Mucosa of gallbladder (tissue), 1 donor: ENCODE results near the gene WDFY1. TPM values are rescaled to one million over a fixed set of nuclear protein-coding genes. Genes with fewer than 3 reads are reported as not detected.
"Not testable (repeated sequence)": the region's sequence is repeated elsewhere in the genome, so short reads cannot be mapped to it uniquely, and the experiment has no call there.

Experiments used
- DNase-seq: peaks from one replicate; pipeline ENCODE4 v3.0.0-alpha.2; 2020; ENCODE audit warnings: low spot score
- total RNA-seq: library from RNA; stranded (reverse); gene quantifications from one replicate; pipeline ENCODE4 v1.2.1, GENCODE V29; 2021
- donor health status: DM: no; HTN: no; CAD: no.

Gene WDFY1
- total RNA-seq, 1 donor from 2014 or later: 51.9 TPM

DNA sequence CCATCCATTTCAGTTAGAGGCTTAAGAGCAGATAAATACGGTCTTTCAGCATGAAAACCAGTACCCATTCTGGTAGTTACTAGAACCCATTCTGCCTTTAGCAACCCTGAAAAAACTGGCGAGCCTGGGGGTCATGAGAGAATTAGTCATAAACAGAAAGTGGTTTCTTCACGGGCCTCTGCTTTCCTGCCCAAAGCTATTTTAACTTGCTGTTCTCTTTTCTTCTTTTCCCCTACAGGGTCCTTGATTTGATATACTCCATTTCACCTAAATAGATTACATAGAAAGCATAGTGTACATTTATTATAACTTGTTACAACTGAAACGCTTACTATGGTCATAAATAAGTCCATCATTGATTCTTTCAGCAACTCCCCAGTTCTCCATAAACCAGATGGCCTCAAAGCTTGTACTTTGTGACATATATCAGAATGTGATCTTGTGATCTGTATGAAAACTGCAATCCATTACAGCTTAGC is 48.3 kb downstream of the WDFY1 start:
- DNase-seq: no peak

DNA sequence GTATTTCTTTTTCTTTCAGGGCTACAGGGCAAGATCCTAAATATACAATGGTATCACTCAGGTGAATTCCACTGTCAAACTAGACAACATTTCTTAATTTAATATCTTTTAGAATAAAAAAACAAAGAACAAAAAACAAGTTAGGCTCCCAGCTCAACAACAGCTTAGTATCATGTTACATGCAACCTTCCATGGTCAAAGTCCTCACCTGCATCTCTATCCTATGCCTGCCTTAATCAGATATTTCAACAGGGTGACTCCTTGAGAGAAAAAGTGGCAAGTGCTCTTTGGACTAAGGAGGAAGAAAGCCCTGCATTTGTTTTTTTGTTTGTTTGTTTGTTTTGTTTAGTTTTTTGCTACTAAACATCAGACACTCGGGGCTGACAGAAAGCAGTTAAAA is 50.2 kb downstream of the WDFY1 start:
- no peak for DNase-seq

DNA sequence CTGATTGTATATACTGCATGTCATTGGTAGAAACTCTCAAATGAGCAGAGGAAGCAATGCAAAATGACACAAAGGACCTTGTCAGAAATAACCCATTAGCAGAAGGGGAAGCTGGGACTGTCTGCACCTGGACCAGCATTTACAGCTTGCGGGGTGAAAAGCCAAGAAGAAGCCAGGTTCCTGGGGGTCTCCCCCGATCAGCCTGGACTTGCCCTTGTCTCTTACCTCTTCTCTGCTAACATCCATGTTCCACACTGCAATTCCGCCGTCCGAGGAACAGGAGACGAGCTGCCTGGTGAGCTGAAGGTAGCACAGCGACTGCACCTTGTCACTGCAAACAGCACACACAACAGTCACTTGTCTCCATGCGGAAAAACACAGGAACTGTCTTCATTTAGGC is 51.1 kb downstream of the WDFY1 start:
- no peak for DNase-seq

DNA sequence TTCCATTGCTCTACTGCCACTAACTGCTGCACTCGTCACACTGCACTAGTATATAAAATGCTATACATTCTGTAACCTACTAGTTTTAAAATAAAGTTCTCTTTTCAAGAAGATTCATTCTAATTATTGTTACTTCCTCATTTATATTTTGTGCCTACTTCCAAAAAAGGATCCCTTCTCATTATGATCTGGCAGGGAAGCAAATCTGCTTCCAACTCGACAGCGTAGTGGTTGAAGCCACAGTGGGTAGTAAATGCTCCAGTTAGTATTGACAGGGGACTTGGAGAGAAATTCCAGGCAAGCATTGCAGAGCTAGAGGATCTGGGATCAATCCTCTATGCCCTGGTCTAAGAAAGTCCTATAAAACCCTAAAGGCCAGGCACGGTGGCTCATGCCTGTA is 54.4 kb downstream of the WDFY1 start:
- no peak for DNase-seq

DNA sequence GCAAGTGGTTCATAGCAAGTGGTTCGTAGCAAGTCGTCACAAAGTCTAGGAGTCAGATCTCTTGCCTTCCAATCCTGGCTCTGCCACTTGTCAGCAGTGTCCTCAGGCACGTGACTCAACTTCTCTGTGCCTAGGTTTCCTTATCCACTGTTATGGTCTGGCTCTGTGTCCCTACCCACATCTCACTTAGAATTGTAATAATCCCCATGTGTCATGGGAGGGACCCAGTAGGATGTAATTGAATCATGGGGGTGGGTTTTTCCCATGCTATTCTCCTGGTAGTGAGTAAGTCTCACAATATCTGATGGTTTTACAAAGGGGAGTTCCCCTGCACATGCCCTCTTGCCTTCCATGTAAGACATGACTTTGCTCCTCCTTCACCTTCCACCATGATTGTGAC is 55.9 kb downstream of the WDFY1 start:
- DNase-seq: no peak

DNA sequence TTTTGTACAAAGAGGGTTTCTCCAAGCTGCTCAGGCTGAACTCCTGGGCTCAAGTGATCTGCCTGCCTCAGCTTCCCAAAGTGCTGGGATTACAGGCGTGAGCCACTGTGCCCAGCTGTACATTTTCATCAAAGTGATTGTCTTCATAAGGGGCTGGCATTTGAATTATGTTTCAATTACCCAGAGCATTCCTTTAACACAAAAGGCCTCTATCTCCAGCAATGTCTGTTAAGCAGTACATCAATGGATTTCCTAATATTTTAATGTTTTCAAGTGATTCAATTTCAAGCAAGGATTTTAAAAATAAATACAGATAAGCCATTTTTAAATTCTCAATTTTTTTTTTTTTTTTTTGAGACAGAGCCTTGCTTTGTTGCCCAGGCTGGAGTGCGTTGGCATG is 56.9 kb downstream of the WDFY1 start:
- no peak for DNase-seq

DNA sequence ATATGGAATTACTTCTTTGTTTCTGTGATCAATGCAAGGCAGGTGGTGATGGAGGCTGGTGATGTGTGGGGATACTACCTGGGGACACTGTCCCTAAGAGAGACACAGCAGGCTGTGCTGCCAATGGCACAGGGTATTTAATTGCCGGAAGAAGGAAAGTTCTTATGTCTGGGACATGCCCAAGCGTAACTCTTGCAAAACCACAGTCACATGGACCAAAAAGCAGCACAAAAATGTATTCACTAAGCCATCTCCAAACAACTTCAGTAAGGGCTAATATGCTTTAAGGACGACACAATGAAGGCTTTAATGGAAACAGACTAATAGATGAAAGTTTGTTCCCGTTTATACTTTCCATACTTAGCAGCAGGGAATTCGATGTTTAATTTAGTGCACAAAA is 58.0 kb downstream of the WDFY1 start:
- DNase-seq: no peak

DNA sequence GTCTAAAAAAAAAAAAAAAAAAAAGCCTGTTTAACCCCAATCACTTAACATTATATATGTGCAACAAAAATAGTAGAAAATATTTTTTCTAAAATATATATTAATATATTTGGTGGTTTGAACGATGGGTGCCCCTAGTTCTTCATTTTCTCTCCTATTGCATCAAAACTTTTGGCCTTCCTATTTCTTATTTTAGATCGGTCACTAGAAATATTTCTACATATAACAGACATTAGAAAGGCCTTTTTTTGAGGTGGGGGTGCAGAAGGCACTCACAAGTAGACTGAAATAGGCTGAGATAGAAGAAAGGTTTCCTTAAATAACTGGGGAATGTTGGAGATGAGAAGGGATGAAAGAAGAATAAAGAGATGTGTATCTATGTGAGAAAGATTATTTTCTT is 58.4 kb downstream of the WDFY1 start:
- DNase-seq: no peak

DNA sequence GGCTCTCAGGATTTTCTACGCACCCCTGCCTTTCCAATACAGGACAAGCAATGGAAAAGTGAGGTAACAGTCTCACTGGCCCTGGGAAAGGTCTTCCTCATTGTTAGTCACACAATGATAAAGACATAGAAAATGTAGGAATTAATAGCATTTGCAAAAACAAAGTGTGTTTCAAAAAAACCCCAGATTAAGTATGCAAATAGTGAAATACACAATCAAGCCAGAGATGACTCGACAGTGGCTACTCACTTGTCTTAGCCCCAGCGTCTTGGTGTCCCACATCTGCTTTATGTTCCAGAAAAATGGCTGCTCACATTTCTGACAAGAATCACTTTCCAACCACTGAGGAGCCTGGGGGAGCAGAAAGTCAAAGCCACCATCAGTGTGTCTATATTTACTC is 60.7 kb downstream of the WDFY1 start:
- no peak for DNase-seq

DNA sequence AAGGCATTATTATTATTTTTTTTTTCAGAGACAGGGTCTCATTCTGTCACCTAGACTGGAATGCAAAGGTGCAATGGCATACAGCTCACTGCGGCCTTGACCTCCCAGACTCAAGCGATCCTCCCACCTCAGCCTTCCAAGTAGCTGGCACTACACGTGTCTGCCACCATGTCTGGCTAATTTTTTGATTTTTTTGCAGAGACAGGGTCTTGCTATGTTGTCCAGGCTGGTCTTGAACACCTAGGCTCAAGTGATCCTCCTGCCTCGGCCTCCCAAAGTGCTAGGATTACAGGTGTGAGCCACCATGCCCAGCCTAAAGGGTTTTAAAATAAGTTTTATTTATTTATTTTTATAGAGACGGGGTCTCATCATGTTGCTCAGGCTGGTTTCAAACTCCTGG is 62.4 kb downstream of the WDFY1 start:
- no peak for DNase-seq

DNA sequence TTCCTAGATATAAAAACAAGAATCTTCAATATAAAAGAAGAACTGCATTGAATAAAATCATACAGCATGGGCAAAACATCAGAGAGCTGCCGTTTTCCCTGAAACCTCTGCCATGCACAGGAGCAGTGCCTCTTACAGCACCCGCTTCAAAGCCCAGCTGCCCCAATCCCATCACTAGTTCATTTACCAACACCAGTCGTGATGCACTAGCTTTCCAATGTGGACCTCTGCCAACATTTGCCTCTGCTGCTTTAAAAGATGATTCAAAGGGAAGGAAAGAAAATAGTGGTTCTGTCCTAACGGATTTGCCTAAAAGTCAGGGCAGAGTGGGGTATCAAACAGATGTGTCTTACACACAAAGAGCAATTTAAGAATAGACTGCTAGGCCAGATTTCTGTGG is 64.3 kb downstream of the WDFY1 start:
- no peak for DNase-seq

DNA sequence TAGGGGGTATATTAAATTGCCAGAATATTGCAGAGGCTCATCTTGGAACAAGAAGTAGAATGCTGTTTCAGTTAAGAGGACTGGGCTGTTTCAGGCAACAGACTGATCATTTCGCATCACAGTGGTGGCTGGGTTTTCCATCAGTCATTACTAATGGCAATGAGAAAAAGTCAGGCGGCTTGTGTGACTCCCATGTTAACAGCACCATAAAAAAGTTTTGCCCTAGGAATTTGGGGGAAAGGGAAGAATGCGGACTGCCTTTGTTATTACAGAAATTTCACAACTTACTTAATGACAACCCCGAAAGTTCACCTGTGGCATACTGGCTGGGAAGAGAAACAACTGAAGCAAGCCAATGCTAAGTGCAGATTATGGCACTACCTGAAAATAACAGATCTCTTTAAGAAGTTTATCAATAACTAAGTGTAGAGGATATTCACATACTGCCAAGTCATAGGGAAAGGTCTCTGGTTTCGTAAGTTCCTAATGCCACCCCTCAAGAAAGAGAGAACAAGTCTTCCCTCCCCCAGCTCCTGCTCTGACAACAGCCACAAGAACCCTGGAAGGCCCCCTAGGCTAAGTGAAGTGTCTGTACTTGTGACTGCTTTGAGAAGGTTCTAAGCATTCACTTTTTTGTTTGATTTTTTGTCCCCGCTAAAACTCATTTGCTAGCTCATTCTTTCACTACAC is 67.3 kb downstream of the WDFY1 start:
- no peak for DNase-seq

DNA sequence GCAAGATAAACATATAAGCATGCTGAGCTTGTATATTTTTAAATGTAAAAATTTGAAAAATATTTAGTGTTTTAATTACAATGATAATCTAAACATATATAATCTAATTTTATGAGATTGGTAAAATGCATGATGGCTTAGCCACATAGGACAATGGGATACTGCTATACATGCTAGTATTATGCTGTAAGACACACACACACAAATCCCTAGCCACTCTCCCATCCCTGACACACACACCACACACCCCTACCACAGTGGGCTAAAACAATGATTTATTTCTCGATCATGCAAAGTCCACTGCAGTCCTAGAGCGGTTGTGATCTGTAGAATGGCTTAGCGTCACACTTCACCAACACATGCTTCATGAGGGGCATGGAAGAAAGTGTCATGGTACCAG is 71.5 kb downstream of the WDFY1 start:
- DNase-seq: no peak

DNA sequence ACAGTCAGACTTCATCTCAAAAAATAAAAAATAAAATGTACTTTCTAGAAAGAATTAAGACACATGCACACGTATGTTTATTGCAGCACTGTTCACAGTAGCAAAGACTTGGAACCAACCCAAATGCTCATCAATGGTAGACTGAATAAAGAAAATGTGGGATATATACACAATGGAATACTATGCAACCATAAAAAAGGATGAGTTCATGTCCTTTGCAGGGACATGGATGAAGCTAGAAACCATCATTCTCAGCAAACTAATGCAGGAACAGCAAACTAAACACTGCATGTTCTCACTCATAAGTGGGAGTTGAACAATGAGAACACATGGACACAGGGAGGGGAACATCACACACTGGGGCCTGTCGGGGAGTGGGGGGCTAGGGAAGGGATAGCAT is 72.4 kb downstream of the WDFY1 start:
- not testable (repeated sequence) for DNase-seq

DNA sequence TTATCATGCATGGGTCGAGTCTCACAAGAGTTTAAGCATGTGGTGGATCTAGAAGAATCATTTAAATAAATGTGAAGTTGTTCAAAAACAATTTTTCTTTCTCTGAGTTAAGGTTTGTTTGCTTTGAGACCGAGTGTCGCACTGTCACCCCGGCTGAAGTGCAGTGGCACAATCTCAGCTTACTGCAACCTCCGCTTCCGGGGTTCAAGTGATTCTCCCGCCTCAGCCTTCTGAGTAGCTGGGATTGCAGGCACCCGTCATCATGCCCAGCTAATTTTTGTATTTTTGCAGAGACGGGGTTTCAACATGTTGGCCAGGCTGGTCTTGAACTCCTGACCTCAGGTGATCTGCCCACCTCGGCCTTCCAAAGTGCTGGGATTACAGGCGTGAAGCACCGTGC is 73.5 kb downstream of the WDFY1 start:
- DNase-seq: not testable (repeated sequence)

DNA sequence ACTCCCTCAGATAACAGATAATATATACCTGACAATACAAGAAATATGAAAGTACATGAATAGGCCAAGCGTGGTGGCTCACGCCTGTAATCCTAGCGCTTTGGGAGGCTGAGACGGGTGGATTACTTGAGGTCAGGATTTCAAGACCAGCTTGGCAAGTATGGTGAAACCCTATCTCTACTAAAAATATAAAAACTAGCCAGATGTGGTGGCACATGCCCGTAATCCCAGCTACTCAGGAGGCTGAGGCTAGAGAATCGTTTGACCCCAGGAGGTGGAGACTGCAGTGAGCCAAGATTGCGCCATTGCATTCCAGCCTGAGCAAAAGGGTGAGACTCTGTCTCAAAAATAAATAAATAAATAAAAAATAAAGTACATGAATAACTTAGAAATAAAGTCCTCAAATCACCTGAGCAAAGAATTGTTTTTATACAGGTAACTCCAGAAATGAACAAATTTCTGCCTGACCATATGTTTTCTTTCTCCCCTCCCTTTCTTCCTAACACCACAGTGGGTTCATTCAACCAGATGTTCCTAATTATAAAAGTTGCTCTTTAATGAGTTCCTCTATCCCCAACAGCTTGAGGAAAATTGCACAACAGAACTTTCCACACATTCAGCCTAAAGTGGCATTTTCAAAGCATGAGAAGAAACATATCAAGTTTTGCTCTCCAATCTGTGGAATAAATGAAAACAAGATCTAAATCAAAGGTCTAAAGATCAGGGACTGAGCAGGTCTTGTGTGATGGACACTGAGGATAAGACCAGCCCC is 74.1 kb downstream of the WDFY1 start:
- DNase-seq: no peak

DNA sequence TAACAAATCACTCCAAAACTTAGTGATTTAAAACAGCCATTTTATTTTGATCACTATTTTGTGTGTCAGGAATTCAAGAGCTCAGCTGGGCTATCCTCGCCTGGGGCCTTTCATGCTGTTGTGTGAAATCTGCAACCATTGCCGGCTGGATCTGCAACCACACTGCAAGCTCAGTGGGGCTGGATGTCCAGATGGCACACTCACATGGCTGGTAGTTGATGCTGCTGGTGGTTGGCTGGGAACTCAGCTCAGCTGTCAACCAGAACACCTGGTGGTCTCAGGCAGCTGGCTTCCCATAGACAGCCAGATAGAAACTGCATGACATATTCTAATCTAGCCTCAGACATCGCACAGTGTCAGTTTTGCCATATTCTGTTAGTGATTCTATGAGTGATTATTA is 77.1 kb downstream of the WDFY1 start:
- DNase-seq: no peak

DNA sequence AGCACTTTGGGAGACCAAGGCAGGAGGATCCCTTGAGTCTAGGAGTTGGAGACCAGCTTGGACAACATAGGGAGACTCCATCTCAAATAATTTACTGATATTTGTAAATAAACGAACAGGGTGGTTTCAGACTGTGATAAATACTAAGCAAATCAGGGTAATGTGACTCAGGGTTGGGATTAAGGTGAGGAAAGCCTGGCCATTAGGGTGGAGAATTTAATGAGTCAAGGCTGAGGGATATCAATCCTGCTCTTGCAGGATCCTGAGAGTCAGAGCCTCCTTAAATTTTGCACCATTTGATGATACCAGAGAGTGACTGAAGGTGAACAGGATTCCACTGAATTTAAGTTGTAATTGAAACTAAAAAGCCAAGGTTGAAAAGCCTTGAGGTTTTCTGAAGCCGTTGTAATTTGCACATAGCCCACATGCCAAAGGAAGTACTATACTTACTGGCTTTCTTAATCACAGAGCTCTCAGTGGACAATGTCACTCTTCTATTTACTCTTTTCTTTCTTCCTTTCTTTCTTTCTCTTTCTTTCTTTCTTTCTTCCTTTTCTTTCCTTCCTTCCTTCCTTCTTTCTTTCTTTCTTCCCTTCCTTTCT is 79.1 kb downstream of the WDFY1 start:
- no peak for DNase-seq

DNA sequence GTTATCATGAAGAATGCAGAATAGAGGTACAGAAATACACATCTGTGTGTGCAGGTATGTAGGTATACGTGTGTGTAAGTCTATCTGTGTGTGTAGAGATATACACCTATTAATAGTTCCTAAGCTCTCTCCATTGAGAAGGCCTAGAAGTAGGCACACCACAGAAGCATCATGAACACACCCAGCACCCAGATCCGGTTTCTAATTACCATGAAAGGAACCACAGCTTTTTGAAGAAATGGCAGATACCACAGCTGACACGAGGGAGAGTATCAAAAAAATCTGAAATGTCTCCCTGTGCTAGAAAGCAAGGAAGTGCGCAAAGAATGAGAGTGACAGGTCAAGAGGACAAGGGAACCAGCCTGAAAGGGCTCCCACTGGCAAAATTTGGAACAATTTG is 80.0 kb downstream of the WDFY1 start:
- no peak for DNase-seq

DNA sequence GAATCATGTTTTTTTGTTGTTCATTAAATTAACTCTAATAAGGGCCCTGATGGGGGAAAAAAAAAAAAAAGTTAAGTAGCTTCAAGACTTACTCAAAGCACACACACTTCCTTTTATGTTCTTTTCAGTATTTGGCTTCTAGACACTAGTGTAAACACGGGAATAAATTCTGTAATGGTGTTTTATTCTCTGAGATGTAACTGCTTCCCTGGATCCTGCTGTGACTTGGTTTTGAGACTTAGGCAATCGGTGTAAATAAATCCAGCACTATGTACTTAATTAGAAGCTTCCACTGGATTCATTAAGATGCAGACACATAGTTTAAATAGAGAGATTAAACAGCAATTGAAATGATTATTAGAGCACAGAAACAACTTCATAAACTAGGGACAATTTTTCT is 81.6 kb downstream of the WDFY1 start:
- no peak for DNase-seq

DNA sequence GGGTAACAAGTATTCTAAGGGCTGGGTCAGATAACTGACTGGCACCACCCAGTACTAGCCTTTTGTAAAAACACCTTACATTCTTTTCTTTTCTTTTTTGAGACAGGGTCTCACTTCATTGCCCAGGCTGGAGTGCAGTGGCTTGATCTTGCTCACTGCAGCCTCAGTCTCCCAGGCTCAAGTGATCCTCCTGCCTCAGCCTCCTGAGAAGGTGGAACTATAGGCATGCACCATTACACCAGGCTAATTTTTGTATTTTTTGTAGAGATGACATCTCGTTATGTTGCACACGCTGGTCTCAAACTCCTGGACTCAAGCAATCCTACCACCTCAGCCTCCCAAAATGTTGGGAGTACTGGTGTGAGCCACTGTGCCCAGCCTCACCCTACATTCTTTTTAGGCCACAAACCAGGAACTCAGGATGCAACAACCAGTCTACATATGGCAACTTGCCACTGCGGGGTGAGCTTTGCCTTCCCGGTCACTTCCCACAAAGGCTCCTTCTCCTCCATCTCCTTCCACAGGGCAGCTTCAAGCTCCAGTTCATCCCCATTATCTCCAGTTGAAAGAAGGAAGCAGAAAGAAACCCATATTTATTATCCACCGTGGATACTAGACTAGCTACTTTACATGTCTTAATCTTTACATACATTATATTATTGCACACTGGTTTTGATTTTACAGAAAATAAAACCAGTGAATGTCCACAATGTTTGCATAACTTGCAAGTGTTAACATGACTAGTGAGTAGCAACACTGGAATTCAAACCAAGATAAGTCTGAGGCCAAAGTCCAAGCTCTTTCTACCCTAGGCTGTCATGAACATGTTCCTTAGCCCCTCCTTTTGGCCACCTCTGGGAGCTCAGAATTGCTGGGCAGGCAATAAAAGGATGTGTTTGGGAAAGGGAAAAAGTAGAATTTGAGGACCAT is 84.1 kb downstream of the WDFY1 start:
- peak; percentile 81 for DNase-seq

DNA sequence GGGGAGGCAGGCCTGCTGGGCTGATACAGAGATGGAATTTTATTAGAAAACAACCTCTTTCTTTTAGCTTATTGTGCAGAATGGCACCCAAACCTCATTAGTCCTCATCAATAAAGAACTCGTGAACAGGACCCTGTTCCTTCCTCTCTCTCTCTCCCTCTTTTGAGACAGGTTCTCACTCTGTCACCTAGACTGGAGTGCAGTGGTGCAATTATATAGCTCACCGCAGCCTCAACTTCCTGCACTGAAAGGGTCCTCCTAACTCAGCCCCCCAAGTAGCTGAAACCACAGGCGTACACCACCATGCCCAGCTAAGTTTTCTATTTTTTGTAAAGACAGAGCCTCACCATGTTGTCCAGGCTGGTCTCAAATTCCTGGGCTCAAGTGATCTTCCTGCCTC is 86.1 kb downstream of the WDFY1 start:
- DNase-seq: no peak
